LNCaP clone FGC (cell line): ENCODE results near the gene GLIS1.
"Not testable (repeated sequence)": the region's sequence is repeated elsewhere in the genome, so short reads cannot be mapped to it uniquely, and the experiment has no call there.

Source experiments
- DNase-seq: peaks from one replicate; pipeline ENCODE4 v3.0.0-alpha.2; 2011; ENCODE audit warnings: low read depth
- H3K4me3 ChIP-seq: 2 replicates; pipeline ENCODE4 v1.5.1; 2011; ENCODE audit warnings: mild to moderate bottlenecking, low read depth, low read length, control low read depth
- TF ChIP-seq, protein P1 (sequence below): IDR thresholded peaks from 2 replicates; pipeline ENCODE4 v1.5.1; 2012; ENCODE audit warnings: mild to moderate bottlenecking; ENCODE audit not compliant: control insufficient read depth, insufficient read depth; ENCODE audit errors: extremely low read depth

GLIS1 gene

DNA sequence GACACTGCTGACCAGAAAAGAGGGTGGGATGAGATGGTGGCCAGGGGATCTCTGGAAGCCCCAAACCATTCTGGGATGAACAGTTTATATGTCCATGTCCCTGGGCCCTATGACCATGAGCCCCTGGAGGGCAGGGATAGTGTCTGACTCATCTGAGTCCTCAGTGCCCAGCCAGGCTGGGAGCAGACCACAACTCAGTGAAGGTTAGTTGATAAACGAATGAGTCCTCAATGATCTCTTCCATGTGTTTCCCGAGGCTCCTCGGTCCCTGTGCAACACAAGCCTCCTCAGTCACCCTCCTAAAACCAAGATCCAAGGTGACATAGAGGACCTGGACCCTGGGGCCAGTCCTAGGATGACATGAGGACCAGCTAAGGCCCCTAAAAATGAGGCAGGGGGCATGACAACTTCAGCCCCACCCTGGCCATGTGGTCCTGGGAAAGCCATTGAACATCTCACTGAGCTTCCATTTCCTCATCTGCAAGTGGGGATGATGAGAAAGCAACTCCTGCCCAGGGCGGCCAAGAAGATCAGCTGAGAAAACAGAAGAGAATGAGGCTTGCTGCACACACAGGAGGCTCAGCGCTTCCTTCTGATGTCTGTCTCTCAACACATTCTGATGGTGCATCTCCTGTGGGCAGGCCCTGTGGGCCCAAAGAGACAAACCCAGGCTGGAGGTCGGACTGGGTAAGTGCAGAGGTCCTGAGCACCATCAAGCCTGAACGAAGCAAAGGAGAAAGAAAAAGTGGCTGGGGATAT, 86.3 kb downstream of the GLIS1 start:
- no peak overlapping the region for H3K4me3 ChIP-seq
- TF ChIP-seq, protein P1, sequence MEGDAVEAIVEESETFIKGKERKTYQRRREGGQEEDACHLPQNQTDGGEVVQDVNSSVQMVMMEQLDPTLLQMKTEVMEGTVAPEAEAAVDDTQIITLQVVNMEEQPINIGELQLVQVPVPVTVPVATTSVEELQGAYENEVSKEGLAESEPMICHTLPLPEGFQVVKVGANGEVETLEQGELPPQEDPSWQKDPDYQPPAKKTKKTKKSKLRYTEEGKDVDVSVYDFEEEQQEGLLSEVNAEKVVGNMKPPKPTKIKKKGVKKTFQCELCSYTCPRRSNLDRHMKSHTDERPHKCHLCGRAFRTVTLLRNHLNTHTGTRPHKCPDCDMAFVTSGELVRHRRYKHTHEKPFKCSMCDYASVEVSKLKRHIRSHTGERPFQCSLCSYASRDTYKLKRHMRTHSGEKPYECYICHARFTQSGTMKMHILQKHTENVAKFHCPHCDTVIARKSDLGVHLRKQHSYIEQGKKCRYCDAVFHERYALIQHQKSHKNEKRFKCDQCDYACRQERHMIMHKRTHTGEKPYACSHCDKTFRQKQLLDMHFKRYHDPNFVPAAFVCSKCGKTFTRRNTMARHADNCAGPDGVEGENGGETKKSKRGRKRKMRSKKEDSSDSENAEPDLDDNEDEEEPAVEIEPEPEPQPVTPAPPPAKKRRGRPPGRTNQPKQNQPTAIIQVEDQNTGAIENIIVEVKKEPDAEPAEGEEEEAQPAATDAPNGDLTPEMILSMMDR: no peak
- no peak for DNase-seq

DNA sequence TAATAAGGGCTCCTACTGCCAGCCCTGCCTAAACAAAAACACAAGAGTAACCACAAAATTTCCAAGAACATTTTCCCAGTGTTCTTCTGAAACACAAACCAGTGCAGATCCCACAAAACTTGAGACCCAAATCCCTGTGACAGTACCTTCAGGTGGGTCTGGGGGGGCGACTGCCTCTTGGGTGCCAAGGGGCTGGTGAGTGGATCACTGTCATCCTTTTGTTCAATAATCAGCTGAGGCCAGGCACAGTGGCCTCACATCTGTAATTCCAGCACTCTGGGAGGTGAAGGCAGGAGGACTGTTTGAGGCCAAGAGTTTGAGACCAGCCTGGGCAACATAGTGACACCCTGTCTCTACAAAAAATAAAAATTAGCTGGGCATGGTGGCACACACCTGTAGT, 87.6 kb downstream of the GLIS1 start:
- TF ChIP-seq, protein P1: no peak
- H3K4me3 ChIP-seq: no peak overlapping the region
- DNase-seq: no peak

DNA sequence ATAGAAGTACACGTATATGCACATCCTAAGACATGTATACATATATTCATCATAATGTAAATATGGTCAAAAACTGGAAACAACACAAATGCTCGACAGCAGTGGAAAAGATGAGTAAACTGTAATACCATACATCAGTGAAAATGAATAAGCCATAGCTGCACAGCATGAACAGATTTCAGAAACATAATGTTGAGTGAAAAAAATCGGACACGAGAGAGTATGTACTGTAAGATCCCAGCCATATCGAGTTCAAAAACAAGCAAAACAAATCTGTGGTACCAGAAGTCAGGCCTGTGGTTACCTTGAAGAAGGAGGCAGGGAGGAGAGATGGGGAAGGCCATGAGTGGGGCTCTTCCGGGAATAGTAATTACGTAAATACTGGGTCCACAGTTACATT, 90.4 kb downstream of the GLIS1 start:
- TF ChIP-seq, protein P1: no peak
- no peak overlapping the region for H3K4me3 ChIP-seq
- no peak for DNase-seq

DNA sequence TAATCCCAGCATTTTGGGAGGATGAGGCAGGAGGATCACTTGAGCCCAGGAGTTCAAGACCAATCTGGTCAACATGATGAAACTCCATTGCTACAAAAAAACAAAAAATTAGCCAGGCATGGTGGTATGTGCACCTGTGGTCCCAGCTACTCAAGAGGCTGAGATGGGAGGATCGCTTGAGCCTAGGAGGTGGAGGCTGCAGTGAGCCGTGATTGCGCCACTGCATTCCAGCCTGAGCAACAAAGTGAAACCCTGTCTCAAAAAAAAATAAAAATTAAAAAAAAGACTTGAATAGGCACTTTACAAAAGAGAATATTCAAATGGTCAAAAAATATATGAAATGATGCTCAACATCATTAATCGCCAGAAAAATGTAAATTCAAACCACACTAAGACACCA, 91.0 kb downstream of the GLIS1 start:
- DNase-seq, H3K4me3 ChIP-seq: not testable (repeated sequence)

DNA sequence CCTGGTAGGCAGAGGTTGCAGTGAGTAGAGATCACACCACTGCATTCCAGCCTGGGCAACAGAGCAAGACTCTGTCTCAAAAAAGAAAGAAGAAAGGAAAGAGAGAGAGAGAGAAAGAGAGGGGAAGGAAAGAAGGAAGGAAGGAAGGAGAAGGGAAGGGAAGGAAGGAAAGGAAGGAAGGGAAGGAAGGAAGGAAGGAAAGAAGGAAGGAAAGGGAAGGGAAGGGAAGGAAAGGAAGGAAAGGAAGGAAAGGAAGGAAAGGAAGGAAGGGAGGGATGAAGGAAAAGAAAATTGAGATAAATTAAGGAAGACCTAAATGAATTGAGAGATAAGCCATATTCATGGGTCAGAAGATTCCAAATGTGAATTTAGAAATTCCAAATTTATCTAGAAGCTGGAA, 92.2 kb downstream of the GLIS1 start:
- DNase-seq: no peak
- no peak overlapping the region for H3K4me3 ChIP-seq
- TF ChIP-seq, protein P1: no peak

DNA sequence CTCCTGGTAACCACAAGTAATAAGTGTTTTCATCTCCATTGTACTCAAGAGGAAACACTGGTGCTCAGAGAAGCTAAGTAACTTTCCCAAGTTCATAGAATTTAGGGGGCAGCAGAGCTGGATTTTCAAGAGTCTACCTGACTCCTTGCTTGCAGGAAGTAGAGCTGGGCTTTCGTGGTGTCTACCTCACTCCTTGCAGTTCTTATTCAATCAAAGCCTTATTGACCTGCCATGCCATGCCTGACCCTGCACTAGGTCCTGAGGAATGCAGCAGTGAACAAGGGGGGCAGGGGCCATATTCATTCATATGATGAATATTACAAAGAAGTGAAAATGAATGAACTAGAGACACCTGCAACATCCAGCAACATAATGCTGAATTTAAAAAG, 93.3 kb downstream of the GLIS1 start:
- TF ChIP-seq, protein P1: no peak
- no peak for DNase-seq
- no peak overlapping the region for H3K4me3 ChIP-seq

DNA sequence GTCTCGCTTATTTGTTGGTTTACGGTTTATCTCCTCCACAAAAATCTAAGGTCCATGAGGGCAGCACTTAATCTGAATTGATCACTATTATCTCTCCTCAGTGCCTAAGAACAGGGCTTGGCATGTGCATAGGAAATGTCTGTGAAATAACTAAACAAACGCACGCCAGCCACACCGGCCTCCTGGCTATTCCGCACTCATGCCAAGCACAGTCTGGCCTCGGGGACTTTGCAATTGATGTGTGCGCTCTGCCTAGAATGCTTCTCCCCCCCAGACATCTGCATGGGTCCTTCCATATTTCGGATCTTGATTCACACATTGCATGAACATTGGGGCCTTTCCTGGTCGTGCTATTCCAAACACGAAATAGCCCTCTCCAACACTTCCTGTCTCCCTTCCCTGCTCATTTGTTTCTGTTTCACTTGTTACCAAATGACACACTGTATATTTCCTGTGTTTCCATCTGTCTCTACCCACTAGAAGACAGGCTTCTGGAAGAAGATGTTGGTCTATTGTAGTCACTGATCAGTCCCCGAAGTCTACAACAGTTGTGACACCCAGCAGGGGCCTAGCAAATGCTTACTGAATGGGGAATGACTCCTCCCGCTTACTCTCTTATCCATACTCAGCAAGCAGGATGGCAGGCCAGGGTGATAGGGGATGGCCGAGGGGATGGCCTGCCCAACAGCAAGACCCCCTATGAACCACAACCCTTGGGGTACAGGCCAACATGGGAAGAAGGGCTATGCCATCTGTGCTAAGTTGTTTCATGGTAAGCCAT, 93.9 kb downstream of the GLIS1 start:
- TF ChIP-seq, protein P1: no peak
- H3K4me3 ChIP-seq: no peak overlapping the region
- no peak for DNase-seq
